Neural progenitor cell (in vitro differentiated cells): ENCODE results near the gene KCNK7. TPM values are rescaled to one million over a fixed set of nuclear protein-coding genes. Genes with fewer than 3 reads are reported as not detected.

Experiments used
- DNase-seq: peaks from one replicate; pipeline ENCODE4 v3.0.0-alpha.2; 2016; ENCODE audit warnings: low spot score
- H2AFZ ChIP-seq: fragments of 200-600 bp; sonication (generic); replicated peaks from 2 replicates; pipeline ENCODE4 v1.6.1; 2016; ENCODE audit warnings: antibody characterized with exemption
- H3F3A ChIP-seq: fragments of 200-600 bp; sonication (generic); 2 replicates; pipeline ENCODE4 v1.6.1; 2016; ENCODE audit warnings: antibody characterized with exemption, low read depth
- H3K27ac ChIP-seq: fragments of 200-600 bp; sonication (generic); 2 replicates; pipeline ENCODE4 v1.5.1; 2016; ENCODE audit warnings: mild to moderate bottlenecking
- H3K27me3 ChIP-seq: fragments of 200-600 bp; sonication (generic); 2 replicates; pipeline ENCODE4 v1.6.1; 2016; ENCODE audit warnings: mild to moderate bottlenecking, moderate library complexity
- H3K36me3 ChIP-seq: fragments of 200-600 bp; sonication (generic); 2 replicates; pipeline ENCODE4 v1.5.1; 2016
- H3K4me1 ChIP-seq: fragments of 200-600 bp; sonication (generic); 2 replicates; pipeline ENCODE4 v1.6.1; 2016; ENCODE audit warnings: mixed run types
- H3K4me2 ChIP-seq: fragments of 200-600 bp; sonication (generic); 2 replicates; pipeline ENCODE4 v1.6.1; 2016
- H3K4me3 ChIP-seq: fragments of 200-600 bp; sonication (generic); 2 replicates; pipeline ENCODE4 v1.5.1; 2016
- H3K79me2 ChIP-seq: fragments of 200-600 bp; sonication (generic); 2 replicates; pipeline ENCODE4 v1.6.1; 2016; ENCODE audit warnings: low read depth
- H3K9ac ChIP-seq: fragments of 200-600 bp; sonication (generic); 2 replicates; pipeline ENCODE4 v1.6.1; 2016
- H3K9me3 ChIP-seq: fragments of 200-600 bp; sonication (generic); 2 replicates; pipeline ENCODE4 v1.5.1; 2016; ENCODE audit warnings: low read depth
- H4K20me1 ChIP-seq: fragments of 200-600 bp; sonication (generic); 2 replicates; pipeline ENCODE4 v1.6.1; 2016; ENCODE audit warnings: low read depth
- H3K27ac Mint-ChIP-seq: 3 replicates; pipeline ENCODE4 v1.8.0; 2021; ENCODE audit warnings: mixed read lengths
- H3K27me3 Mint-ChIP-seq: 2 replicates; pipeline ENCODE4 v1.8.0; 2022; ENCODE audit warnings: low read depth, mild to moderate bottlenecking, inconsistent platforms, moderate library complexity, mixed read lengths; ENCODE audit not compliant: insufficient read depth
- H3K36me3 Mint-ChIP-seq: 3 replicates; pipeline ENCODE4 v1.8.0; 2021; ENCODE audit warnings: mixed read lengths
- H3K4me1 Mint-ChIP-seq: 3 replicates; pipeline ENCODE4 v1.8.0; 2021; ENCODE audit warnings: mixed read lengths
- H3K4me3 Mint-ChIP-seq: 3 replicates; pipeline ENCODE4 v1.8.0; 2021; ENCODE audit warnings: mild to moderate bottlenecking, moderate library complexity, mixed read lengths
- H3K9me3 Mint-ChIP-seq: 3 replicates; pipeline ENCODE4 v1.8.0; 2020; ENCODE audit warnings: mixed read lengths
- CTCF ChIP-seq: fragments of 200-600 bp; sonication (generic); IDR thresholded peaks from 2 replicates; pipeline ENCODE4 v1.5.1; 2017; ENCODE audit warnings: antibody characterized with exemption, mild to moderate bottlenecking
- EZH2 ChIP-seq: fragments of 200-600 bp; sonication (generic); IDR thresholded peaks from 2 replicates; pipeline ENCODE4 v1.6.1; 2017; ENCODE audit warnings: antibody characterized with exemption, mild to moderate bottlenecking, moderate library complexity
- EZH2phosphoT487 ChIP-seq: fragments of 200-600 bp; sonication (generic); IDR thresholded peaks from 2 replicates; pipeline ENCODE4 v1.6.1; 2017; ENCODE audit warnings: antibody characterized with exemption
- total RNA-seq: library from RNA; depleted of rRNA; stranded (reverse); fragments of >200 nt; gene quantifications from 2 replicates; pipeline ENCODE4 v1.2.3, GENCODE V29; 2015; ENCODE audit warnings: low replicate concordance

The KCNK7 gene
- total RNA-seq, 1 donor from 2014 or later = not detected

- H3K4me3 Mint-ChIP-seq = peak overlapping the region; percentile 80
- H3K27me3 ChIP-seq = peaks cover 59% of the 10 kb centered on the region
- H3K27ac ChIP-seq = no peak overlapping the region
- no peaks in the 10 kb centered on the region for H3K9me3 Mint-ChIP-seq
- no peak for DNase-seq
- H3K4me3 ChIP-seq = peak overlapping the region; percentile 71
- H3K36me3 Mint-ChIP-seq = no peaks in the 10 kb centered on the region
- H2AFZ ChIP-seq = no peak overlapping the region
- no peaks in the 10 kb centered on the region for H4K20me1 ChIP-seq
- H3K4me2 ChIP-seq = peak overlapping the region; percentile 96
- H3K36me3 ChIP-seq = no peaks in the 10 kb centered on the region
- H3K27ac Mint-ChIP-seq = no peak overlapping the region
- peaks cover 41% of the 10 kb centered on the region for H3F3A ChIP-seq
- no peak overlapping the region for H3K9ac ChIP-seq
- no peaks in the 10 kb centered on the region for H3K79me2 ChIP-seq
- no peak for TF ChIP-seq EZH2phosphoT487
- TF ChIP-seq EZH2 = no peak
- TF ChIP-seq CTCF = no peak
- peaks cover 62% of the 10 kb centered on the region for H3K4me1 Mint-ChIP-seq
- H3K4me1 ChIP-seq = peaks cover 32% of the 10 kb centered on the region
- peaks cover 20% of the 10 kb centered on the region for H3K27me3 Mint-ChIP-seq
- H3K9me3 ChIP-seq = no peaks in the 10 kb centered on the region
Measured at GRCh38 chr11:65558930-65559509, 36.6 kb downstream of the KCNK7 start.

GRCh38 chr11:65558002-65558929, 37.3 kb downstream of the KCNK7 start, which contains the start of gene LTBP3:
Gene LTBP3 (minus strand): TSS chr11:65558359. CDS start chr11:65557959, 400 bp downstream.
- Mint-ChIP-seq H3K27ac (peak within 1 kb of the TSS; percentile 79), H3K36me3 (no peaks in the 10 kb centered on the region), H3K4me1 (peaks cover 62% of the 10 kb centered on the region), H3K9me3 (no peaks in the 10 kb centered on the region), H3K4me3 (peak within 1 kb of the TSS; percentile 86), H3K27me3 (peaks cover 17% of the 10 kb centered on the region)
- Histone ChIP-seq H3K27ac (no peak within 1 kb of the TSS), H3K36me3 (no peaks in the 10 kb centered on the region), H3K27me3 (peaks cover 66% of the 10 kb centered on the region), H3K4me3 (peak within 1 kb of the TSS; percentile 71), H3K9ac (no peak within 1 kb of the TSS), H3K9me3 (no peaks in the 10 kb centered on the region), H2AFZ (no peak within 1 kb of the TSS), H3K4me1 (peaks cover 39% of the 10 kb centered on the region), H3K79me2 (no peaks in the 10 kb centered on the region), H4K20me1 (no peaks in the 10 kb centered on the region), H3K4me2 (peak within 1 kb of the TSS; percentile 96), H3F3A (peaks cover 45% of the 10 kb centered on the region)
- peak; percentile 69 for DNase-seq
- TF ChIP-seq CTCF = no peak
- peak; percentile 46 for TF ChIP-seq EZH2

- Histone ChIP-seq H3K4me1 (peaks cover 44% of the 10 kb centered on the region), H3K27ac (no peak overlapping the region), H2AFZ (no peak overlapping the region), H3K4me3 (peak overlapping the region; percentile 71), H3K27me3 (peaks cover 75% of the 10 kb centered on the region), H3K9ac (no peak overlapping the region), H3F3A (peaks cover 52% of the 10 kb centered on the region), H3K4me2 (peak overlapping the region; percentile 96), H3K79me2 (no peaks in the 10 kb centered on the region), H4K20me1 (peaks cover 6% of the 10 kb centered on the region), H3K9me3 (no peaks in the 10 kb centered on the region), H3K36me3 (no peaks in the 10 kb centered on the region)
- peak overlapping the region; percentile 79 for H3K27ac Mint-ChIP-seq
- no peaks in the 10 kb centered on the region for H3K9me3 Mint-ChIP-seq
- H3K27me3 Mint-ChIP-seq = peaks cover 17% of the 10 kb centered on the region
- H3K4me1 Mint-ChIP-seq = peaks cover 65% of the 10 kb centered on the region
- peak overlapping the region; percentile 86 for H3K4me3 Mint-ChIP-seq
- TF ChIP-seq EZH2phosphoT487 (no peak), EZH2 (no peak), CTCF (no peak)
- DNase-seq = peak; percentile 67
- H3K36me3 Mint-ChIP-seq = no peaks in the 10 kb centered on the region
Measured at GRCh38 chr11:65557280-65558001, 38.2 kb downstream of the KCNK7 start.
